T1000 (cell line): ENCODE measurements around the gene PUS1.
"Not testable (repeated sequence)": the region's sequence is repeated elsewhere in the genome, so short reads cannot be mapped to it uniquely, and the experiment has no call there.

Experiments used
- DNase-seq: peaks from one replicate; lab custom pipeline; 2025; ENCODE audit warnings: mixed read lengths; lab: John Stamatoyannopoulos, UW

PUS1 gene

DNA sequence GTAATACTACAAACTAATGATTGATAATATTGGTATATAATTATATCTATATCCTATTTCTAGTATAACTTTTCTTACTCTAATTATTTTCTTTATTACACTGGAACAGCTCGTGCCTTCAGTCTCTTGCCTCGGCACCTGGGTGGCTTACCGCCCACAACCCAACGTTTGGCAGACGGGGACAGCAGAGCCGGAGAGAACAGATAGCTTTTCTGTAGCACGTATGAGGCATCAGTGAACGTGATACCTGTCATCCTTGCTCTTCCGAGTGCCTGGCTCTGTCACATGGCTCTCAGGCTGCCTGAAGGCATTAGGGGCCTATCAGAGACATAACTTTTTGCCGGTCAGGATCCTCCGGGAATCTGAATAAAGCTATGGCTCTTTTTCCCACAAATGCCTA lies 5.5 kb downstream of the PUS1 start:
- DNase-seq = no peak

DNA sequence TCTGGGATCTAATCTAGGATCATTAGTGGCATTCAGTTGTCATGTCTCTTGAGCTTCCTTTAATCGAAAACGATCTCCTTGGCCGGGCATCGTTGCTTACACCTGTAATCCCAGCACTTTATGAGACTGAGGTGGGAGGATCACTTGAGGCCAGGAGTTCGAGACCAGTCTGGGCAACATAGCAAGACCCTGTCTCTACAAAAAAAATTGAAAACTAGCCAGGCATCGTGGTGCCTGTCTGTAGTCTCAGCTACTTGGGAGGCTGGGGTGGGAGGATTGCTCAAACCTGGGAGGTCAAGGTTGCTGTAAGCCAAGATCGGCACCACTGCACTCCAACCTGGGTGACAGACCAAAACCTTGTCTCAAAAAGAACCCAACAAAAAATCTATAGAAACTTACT lies 9.0 kb downstream of the PUS1 start:
- DNase-seq = no peak

DNA sequence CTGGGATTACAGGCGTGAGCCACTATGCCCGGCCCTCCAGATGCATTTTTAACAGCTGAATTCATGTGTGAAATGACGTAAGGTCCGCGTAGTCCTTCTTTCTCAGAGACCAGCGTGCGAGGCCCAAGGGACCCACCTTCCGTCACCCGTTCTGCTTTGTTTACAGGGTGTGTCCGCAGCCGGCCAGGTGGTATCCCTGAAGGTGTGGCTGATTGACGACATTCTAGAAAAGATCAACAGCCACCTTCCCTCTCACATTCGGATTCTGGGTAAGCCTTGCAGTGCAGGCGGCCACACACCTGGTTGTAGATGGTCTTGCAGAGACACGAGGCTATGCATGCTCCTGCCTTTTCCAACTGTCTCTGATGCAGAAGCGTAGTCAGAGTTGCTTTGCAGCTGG lies 9.9 kb downstream of the PUS1 start:
- no peak for DNase-seq

GRCh38 chr12:131940141-131940547 lies 11.1 kb downstream of the PUS1 start:
- no peak for DNase-seq

- no peak for DNase-seq
These were observed 12.3 kb downstream of the PUS1 start for GRCh38 chr12:131941116-131941986.

GRCh38 chr12:131941987-131942341 lies 12.9 kb downstream of the PUS1 start:
- no peak for DNase-seq

GRCh38 chr12:131942671-131943070 lies 13.6 kb downstream of the PUS1 start:
- DNase-seq = no peak

GRCh38 chr12:131943389-131943788 lies 14.3 kb downstream of the PUS1 start:
- DNase-seq = no peak

- DNase-seq = no peak
These were observed 14.8 kb downstream of the PUS1 start for GRCh38 chr12:131943876-131944275.

GRCh38 chr12:131944601-131945251 lies 15.7 kb downstream of the PUS1 start:
- DNase-seq = no peak

GRCh38 chr12:131946757-131947156 lies 17.7 kb downstream of the PUS1 start:
- DNase-seq = no peak

- no peak for DNase-seq
These were observed 18.5 kb downstream of the PUS1 start for GRCh38 chr12:131947482-131948027.

DNA sequence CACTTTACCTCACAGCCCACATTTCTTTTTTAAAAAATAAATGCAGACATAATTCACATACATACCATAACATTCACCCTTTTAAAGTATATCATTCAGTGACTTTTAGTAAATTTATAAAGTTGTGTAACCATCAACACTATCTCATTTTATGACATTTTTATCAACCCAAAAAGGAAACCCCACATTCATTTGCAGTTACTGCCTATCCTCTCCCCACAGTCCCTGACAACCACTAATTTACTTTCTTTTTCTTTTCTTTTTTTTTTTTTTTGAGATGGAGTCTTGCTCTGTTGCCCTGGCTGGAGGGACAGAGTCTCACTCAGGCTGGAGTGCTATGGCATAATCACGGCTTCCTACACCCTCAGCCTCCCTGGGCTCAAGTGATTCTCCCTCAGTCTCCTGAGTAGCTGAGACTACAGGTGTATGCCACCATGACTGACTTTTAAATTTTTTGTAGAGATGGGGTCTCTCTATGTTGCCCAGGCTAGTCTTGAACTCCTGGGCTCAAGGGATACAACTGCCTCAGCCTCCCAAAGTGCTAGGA lies 19.2 kb downstream of the PUS1 start:
- no peak for DNase-seq

GRCh38 chr12:131948713-131949430 lies 19.8 kb downstream of the PUS1 start:
- not testable (repeated sequence) for DNase-seq

- DNase-seq = peak; percentile 73
These were observed 20.5 kb downstream of the PUS1 start, which contains the start of gene EP400 for GRCh38 chr12:131949431-131950181. TSS of gene EP400 (plus strand) at chr12:131949942. CDS start at chr12:131960620, 10,678 bp downstream.

DNA sequence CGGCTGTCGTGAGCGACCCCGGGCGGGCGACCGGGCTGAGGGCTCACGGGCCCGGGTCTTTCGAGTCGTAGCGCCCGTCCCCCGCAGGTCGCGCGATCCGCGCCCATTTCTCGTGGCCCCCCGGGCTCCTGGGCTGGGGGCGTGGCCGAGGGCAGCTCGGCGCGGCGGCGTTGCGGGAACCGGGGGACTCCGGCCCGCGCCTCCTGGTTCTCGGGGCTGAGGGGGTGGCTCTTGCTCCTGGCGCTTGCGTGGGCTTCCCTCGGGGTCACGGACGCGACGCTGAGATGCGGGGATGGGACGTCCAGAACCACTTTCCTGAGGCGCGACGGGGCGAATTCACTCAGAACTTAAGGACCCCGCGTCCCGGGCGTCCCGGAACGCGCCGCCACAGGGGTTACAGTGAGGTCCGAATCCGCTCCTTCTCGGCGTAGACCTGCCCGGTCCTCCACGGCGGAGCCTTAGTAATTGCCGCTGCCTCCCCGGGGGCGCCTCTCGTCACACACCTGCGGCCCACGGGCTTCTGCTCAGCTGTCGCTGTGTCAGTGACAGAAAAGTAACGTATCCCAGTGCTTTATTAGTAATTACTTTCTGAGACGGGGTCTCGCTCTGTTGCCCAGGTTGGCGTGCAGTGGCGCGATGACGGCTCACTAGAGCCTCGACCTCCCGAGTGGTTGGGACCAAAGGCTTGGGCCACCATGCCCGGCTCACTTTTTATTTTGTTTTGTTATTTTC lies 21.3 kb downstream of the PUS1 start:
- DNase-seq = no peak

DNA sequence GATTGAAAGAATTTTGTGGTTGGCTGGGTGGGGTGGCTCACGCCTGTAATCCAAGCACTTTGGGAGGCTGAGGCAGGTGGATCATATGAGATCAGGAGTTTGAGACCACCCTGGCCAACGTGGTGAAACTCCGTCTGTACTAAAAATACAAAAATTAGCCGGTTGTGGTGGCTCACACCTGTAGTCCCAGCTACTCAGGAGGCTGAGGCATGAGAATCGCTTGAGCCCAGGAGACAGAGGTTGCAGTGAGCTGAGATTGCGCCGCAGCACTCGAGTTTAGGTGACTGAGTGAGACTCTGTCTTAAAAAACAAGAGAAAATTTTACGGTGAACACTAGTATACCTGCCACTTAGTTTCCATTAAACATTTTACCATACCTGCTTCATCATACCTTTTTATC lies 24.7 kb downstream of the PUS1 start:
- not testable (repeated sequence) for DNase-seq

- DNase-seq = not testable (repeated sequence)
These were observed 25.4 kb downstream of the PUS1 start for GRCh38 chr12:131954460-131954859.

DNA sequence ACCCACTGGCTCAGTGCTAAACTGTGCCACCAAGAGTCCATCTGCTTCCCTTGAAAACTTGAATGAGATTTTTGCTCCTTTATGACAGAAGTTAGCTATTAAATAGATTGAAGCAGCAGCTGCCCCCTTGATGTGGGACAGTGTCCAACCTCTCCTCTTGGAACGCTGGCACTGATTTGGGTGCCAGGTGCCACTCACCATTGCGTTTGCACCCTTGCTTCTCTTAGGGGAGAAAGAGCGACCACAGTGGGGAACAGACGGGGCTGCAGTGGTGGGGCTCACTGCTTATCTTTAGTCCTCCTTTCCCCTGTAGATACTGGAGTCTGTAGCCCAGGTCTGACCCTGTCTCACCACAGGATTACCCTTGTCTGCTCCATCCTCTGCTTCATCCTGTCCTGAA lies 30.0 kb downstream of the PUS1 start:
- no peak for DNase-seq
